B cell (primary cell): ENCODE measurements around the gene TRIM41. TPM values are rescaled to one million over a fixed set of nuclear protein-coding genes. Genes with fewer than 3 reads are reported as not detected.

ENCODE experiments used
- ATAC-seq: fragments of 200-7000 bp; cut with Tn5 transposase; one replicate; pipeline ENCODE4 v1.10.0; 2021; ENCODE audit warnings: low read depth, mild to moderate bottlenecking, moderate number of reproducible peaks, moderate library complexity
- CTCF ChIA-PET: fragments of 350-600 bp; sonication (Branson Sonifier 250); formaldehyde crosslinking; loops from one replicate; lab custom pipeline; 2021; ENCODE audit warnings: antibody characterized with exemption, inconsistent platforms; lab: Charles Lee
- POLR2A ChIA-PET: fragments of 350-600 bp; sonication (Branson Sonifier 250); formaldehyde crosslinking; loops from one replicate; lab custom pipeline; 2021; ENCODE audit warnings: antibody characterized with exemption; lab: Charles Lee
- DNase-seq: peaks from one replicate; pipeline ENCODE4 v3.0.0; 2013
- H2AFZ ChIP-seq: 2 replicates; pipeline ENCODE4 v1.6.1; 2012; ENCODE audit warnings: mild to moderate bottlenecking, low read depth, low read length; ENCODE audit not compliant: insufficient read depth, poor library complexity, severe bottlenecking
- H3K27ac ChIP-seq, 2 donors: 1 replicate in 1 of 2; 2 replicates in 1 of 2; pipeline ENCODE4 v1.5.1; 2012 to 2013; ENCODE audit warnings: low read length in 2 of 2, mild to moderate bottlenecking in 2 of 2, moderate library complexity in 1 of 2
- H3K27me3 ChIP-seq, 4 experiments: fragments of 200-600 bp in 1 of 4; sonication (generic) in 1 of 4; replicated peaks in 1 of 4; 1 replicate in 2 of 4; 2 replicates in 2 of 4; pipeline versions ENCODE4 v1.6.1 to v1.7.0; 2013 to 2016; ENCODE audit warnings: low read length in 3 of 4, mild to moderate bottlenecking in 2 of 4, mixed read lengths in 1 of 4, moderate library complexity in 1 of 4; ENCODE audit not compliant: insufficient read depth in 4 of 4, control insufficient read depth in 3 of 4; ENCODE audit errors: control extremely low read depth in 1 of 4
- H3K36me3 ChIP-seq, 2 experiments: replicated peaks in 1 of 2; 1 replicate in 1 of 2; 2 replicates in 1 of 2; pipeline versions ENCODE4 v1.6.1 to v1.7.1; 2013; ENCODE audit warnings: low read length in 1 of 2; ENCODE audit not compliant: insufficient read depth in 2 of 2, control insufficient read depth in 1 of 2; ENCODE audit errors: control extremely low read depth in 1 of 2, extremely low read depth in 1 of 2
- H3K4me1 ChIP-seq, 2 donors: fragments of 200-600 bp in 1 of 2; sonication (generic) in 1 of 2; 1 replicate in 1 of 2; 2 replicates in 1 of 2; pipeline versions ENCODE4 v1.5.1 to v1.6.1; 2013 to 2017; ENCODE audit warnings: low read length in 2 of 2; ENCODE audit not compliant: control insufficient read depth in 2 of 2, insufficient read depth in 2 of 2
- H3K4me2 ChIP-seq: replicated peaks from 2 replicates; pipeline ENCODE3; 2012; ENCODE audit warnings: mild to moderate bottlenecking, low read depth, low read length; ENCODE audit not compliant: poor library complexity, severe bottlenecking
- H3K4me3 ChIP-seq, 5 experiments: fragments of 200-600 bp in 1 of 5; sonication (generic) in 1 of 5; 1 replicate in 3 of 5; 2 replicates in 2 of 5; pipeline versions ENCODE4 v1.5.1 to v1.7.0; 2011 to 2016; ENCODE audit warnings: low read length in 4 of 5, mild to moderate bottlenecking in 4 of 5, low read depth in 2 of 5, control low read depth in 1 of 5, moderate library complexity in 1 of 5; ENCODE audit not compliant: insufficient read depth in 1 of 5; ENCODE audit errors: control extremely low read depth in 1 of 5, extremely low read depth in 1 of 5
- H3K79me2 ChIP-seq: fragments of 200-600 bp; sonication (generic); one replicate; pipeline ENCODE4 v1.6.0; 2016; ENCODE audit warnings: low read length; ENCODE audit not compliant: control insufficient read depth, insufficient read depth
- H3K9ac ChIP-seq: fragments of 200-600 bp; sonication (generic); 2 replicates; pipeline ENCODE4 v1.6.1; 2017; ENCODE audit warnings: mild to moderate bottlenecking, low read length, moderate library complexity
- H3K9me3 ChIP-seq, 3 donors: one replicate each; pipeline versions ENCODE4 v1.6.1 to v1.7.1; 2013; ENCODE audit warnings: low read length in 2 of 3; ENCODE audit not compliant: control insufficient read depth in 2 of 3, insufficient read depth in 1 of 3; ENCODE audit errors: control extremely low read depth in 1 of 3
- H4K20me1 ChIP-seq: 2 replicates; pipeline ENCODE4 v1.6.0; 2012; ENCODE audit warnings: mild to moderate bottlenecking, low read length; ENCODE audit not compliant: insufficient read depth, control insufficient read depth, poor library complexity, severe bottlenecking
- H3K27ac Mint-ChIP-seq: one replicate; pipeline ENCODE4 v1.8.0; 2021; ENCODE audit warnings: mixed read lengths
- H3K27me3 Mint-ChIP-seq: one replicate; pipeline ENCODE4 v1.8.0; 2021; ENCODE audit warnings: mixed read lengths
- H3K4me1 Mint-ChIP-seq: one replicate; pipeline ENCODE4 v1.8.0; 2021; ENCODE audit warnings: mixed read lengths
- H3K4me3 Mint-ChIP-seq: one replicate; pipeline ENCODE4 v1.8.0; 2021; ENCODE audit warnings: mixed read lengths
- H3K9me3 Mint-ChIP-seq: one replicate; pipeline ENCODE4 v1.8.0; 2022; ENCODE audit warnings: mixed read lengths; ENCODE audit not compliant: insufficient read depth
- CTCF ChIP-seq: fragments of 200-600 bp; IDR thresholded peaks from one replicate; pipeline ENCODE4 v1.8.0; 2022; ENCODE audit warnings: antibody characterized with exemption, mild to moderate bottlenecking
- EZH2 ChIP-seq: IDR thresholded peaks from 2 replicates; pipeline ENCODE4 v1.6.1; 2012; ENCODE audit warnings: borderline replicate concordance, low read depth, mild to moderate bottlenecking, moderate library complexity, low read length; ENCODE audit not compliant: insufficient read depth, poor library complexity, severe bottlenecking
- WGBS: methylation state at CpG from one replicate; pipeline ENCODE4 v1.1.5; 2013; ENCODE audit warnings: missing lambda C conversion rate; ENCODE audit not compliant: insufficient coverage; 5-methylcytosine and 5-hydroxymethylcytosine counted together
- intact Hi-C: fragments of 100-400 bp; cut with micrococcal nuclease; formaldehyde crosslinking; loops from one replicate; pipeline ENCODE4 v1.10.0; 2022
- polyA plus RNA-seq: library from polyadenylated mRNA; depleted of rRNA; stranded (reverse); fragments of >200 nt; gene quantifications from 2 replicates; pipeline ENCODE4 v1.2.3, GENCODE V29; 2012
- total RNA-seq, 2 donors: library from RNA; stranded (reverse); fragments of 120-200 nt in 1 of 2; gene quantifications; 1 replicate in 1 of 2; 2 replicates in 1 of 2; pipeline versions ENCODE4 v1.2.3 to v1.2.4, GENCODE V29; 2013 to 2022

TRIM41 gene
- total and polyA plus RNA-seq, 2 donors (not counting 1 experiment from before 2014, with no cell fraction given) = 28.4 to 44.3 TPM

DNA sequence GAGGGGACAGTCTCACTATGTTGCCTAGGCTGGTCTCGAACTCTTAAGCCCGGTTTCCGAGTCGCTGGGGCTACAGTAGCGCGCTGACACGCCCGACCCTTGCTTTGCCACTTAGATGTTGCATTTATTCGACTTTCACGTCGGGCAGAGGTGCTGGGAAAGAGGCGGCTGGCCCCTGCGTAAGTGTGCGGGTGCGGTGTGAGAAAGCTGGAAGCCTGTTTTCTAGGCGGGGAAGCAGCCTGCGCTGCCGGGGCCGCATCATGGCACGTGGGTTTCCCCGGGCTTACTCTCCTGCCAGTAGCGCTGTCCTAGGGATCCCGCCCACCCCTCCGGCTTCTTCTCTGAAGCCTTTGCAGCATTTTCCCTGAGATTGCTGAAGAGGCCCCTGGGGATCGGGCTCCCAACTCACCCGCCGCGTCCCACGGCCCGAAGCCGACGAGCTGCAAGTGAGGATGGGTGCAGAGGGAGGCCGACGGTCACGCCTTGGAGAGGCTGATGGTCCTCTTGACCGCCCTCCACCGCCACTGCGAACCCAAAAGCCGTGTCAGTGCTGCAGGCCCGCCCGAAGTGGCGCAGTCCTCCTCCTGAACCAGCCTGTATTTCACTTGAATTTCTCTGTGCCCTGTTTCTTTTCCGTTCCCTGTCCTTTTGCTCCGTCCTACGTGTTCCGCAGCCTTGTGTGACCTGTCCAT, 5.8 kb upstream of the TRIM41 start:
- Histone ChIP-seq H3K4me2 (peak overlapping the region; percentile 93), H3K4me3 (peak overlapping the region; percentile 53 to 86 (median 71)), H3K9me3 (peaks cover 0 to 18% (median 0%) of the 10 kb centered on the region in 3 donors), H3K9ac (peak overlapping the region; percentile 75), H3K4me1 (peaks cover 9 to 32% of the 10 kb centered on the region in 2 donors), H3K36me3 (no peaks in the 10 kb centered on the region), H3K27me3 (no peaks in the 10 kb centered on the region), H2AFZ (peak overlapping the region; percentile 91), H4K20me1 (peaks cover 7% of the 10 kb centered on the region), H3K79me2 (no peaks in the 10 kb centered on the region), H3K27ac (peak overlapping the region; percentile 31 to 57)
- Mint-ChIP-seq H3K4me3 (peak overlapping the region; percentile 99), H3K4me1 (peaks cover 40% of the 10 kb centered on the region), H3K27me3 (no peaks in the 10 kb centered on the region), H3K27ac (peak overlapping the region; percentile 94), H3K9me3 (no peaks in the 10 kb centered on the region)
- ChIA-PET POLR2A (interaction anchor here (0.8 to 2.7 kb wide), 4 partner anchors 10 to 28 kb away, joined by 3 to 14 read pairs (median 4); no protein-coding TSS in a partner anchor), CTCF (interaction anchor here (0.9 to 1.9 kb wide), 5 partner anchors 10 to 33 kb away, joined by 3 to 13 read pairs (median 3); no protein-coding TSS in a partner anchor)
- 2% methylated on average over 46 of the region's 46 CpGs for WGBS
- intact Hi-C loops = loop anchor here (1.0 to 10.0 kb wide), 2 partner anchors 10 to 52 kb away; no protein-coding TSS in a partner anchor
- ATAC-seq = peak; percentile 32
- peak; percentile 83 for DNase-seq
- TF ChIP-seq EZH2 = no peak

- peaks cover 43% of the 10 kb centered on the region for H3K4me1 Mint-ChIP-seq
- 5% methylated on average over 11 of the region's 13 CpGs for WGBS
- POLR2A ChIA-PET = interaction anchor here (0.8 to 2.7 kb wide), 4 partner anchors 10 to 29 kb away, joined by 3 to 14 read pairs (median 4); no protein-coding TSS in a partner anchor
- intact Hi-C loops = loop anchor here (1.0 to 10.0 kb wide), 3 partner anchors 10 to 53 kb away; no protein-coding TSS in a partner anchor
- Histone ChIP-seq H3K4me1 (peaks cover 9 to 36% of the 10 kb centered on the region in 2 donors), H3K79me2 (no peaks in the 10 kb centered on the region), H4K20me1 (peaks cover 7% of the 10 kb centered on the region), H3K4me3 (peak overlapping the region; percentile 53 to 86 (median 71)), H2AFZ (peak overlapping the region; percentile 91), H3K9me3 (peaks cover 0 to 18% (median 0%) of the 10 kb centered on the region in 3 donors), H3K4me2 (peak overlapping the region; percentile 93), H3K27ac (peak overlapping the region; percentile 31 to 57), H3K27me3 (no peaks in the 10 kb centered on the region), H3K9ac (peak overlapping the region; percentile 75), H3K36me3 (no peaks in the 10 kb centered on the region)
- DNase-seq (peak; percentile 83), ATAC-seq (peak; percentile 37)
- H3K9me3 Mint-ChIP-seq = no peaks in the 10 kb centered on the region
- peak; percentile 13 for TF ChIP-seq CTCF
- no peak for TF ChIP-seq EZH2
- H3K27me3 Mint-ChIP-seq = no peaks in the 10 kb centered on the region
- peak overlapping the region; percentile 99 for H3K4me3 Mint-ChIP-seq
- peak overlapping the region; percentile 94 for H3K27ac Mint-ChIP-seq
- CTCF ChIA-PET = interaction anchor here (0.9 to 1.9 kb wide), 4 partner anchors 11 to 33 kb away, joined by 3 to 13 read pairs (median 4); no protein-coding TSS in a partner anchor
Observed at GRCh38 chr5:181217803-181218062, 5.3 kb upstream of the TRIM41 start.
